Calu3 (cell line): ENCODE data around the gene SMLR1. TPM values are rescaled to one million over a fixed set of nuclear protein-coding genes. Genes with fewer than 3 reads are reported as not detected.

Experiments
- BruUV-seq: library from RNA; stranded (reverse); fragments of 400-500 nt; replicated peaks from 2 replicates; lab custom pipeline; 2021; lab: Mats Ljungman, UMichigan
- CTCF ChIA-PET: fragments of 300-600 bp; sonication (Branson Sonifier 250); formaldehyde crosslinking; loops from one replicate; lab custom pipeline; 2022; ENCODE audit warnings: antibody characterized with exemption; lab: Charles Lee
- DNase-seq: peaks from one replicate; pipeline ENCODE4 v3.0.0; 2022
- H3K27ac Mint-ChIP-seq: one replicate; pipeline ENCODE4 v1.8.0; 2022; ENCODE audit warnings: mixed read lengths; ENCODE audit not compliant: unreplicated experiment
- H3K27me3 Mint-ChIP-seq: one replicate; pipeline ENCODE4 v1.8.0; 2022; ENCODE audit warnings: mixed read lengths; ENCODE audit not compliant: unreplicated experiment
- H3K36me3 Mint-ChIP-seq: one replicate; pipeline ENCODE4 v1.8.0; 2022; ENCODE audit warnings: mild to moderate bottlenecking, moderate library complexity, mixed read lengths; ENCODE audit not compliant: insufficient read depth, unreplicated experiment
- H3K4me1 Mint-ChIP-seq: one replicate; pipeline ENCODE4 v1.8.0; 2022; ENCODE audit warnings: mild to moderate bottlenecking, low read depth, mixed read lengths; ENCODE audit not compliant: unreplicated experiment
- H3K4me3 Mint-ChIP-seq: one replicate; pipeline ENCODE4 v1.8.0; 2022; ENCODE audit warnings: mild to moderate bottlenecking, low read depth, moderate library complexity, mixed read lengths; ENCODE audit not compliant: unreplicated experiment
- H3K9me3 Mint-ChIP-seq: one replicate; pipeline ENCODE4 v1.8.0; 2022; ENCODE audit warnings: low read depth, mixed read lengths; ENCODE audit not compliant: unreplicated experiment
- intact Hi-C: fragments of 100-400 bp; cut with micrococcal nuclease; formaldehyde crosslinking; loops from one replicate; pipeline ENCODE4 v1.10.0; 2022; ENCODE audit not compliant: unreplicated experiment
- total RNA-seq: library from RNA; stranded (reverse); gene quantifications from 2 replicates; pipeline ENCODE4 v1.2.3, GENCODE V29; 2022
- TF ChIP-seq, protein P1 (sequence below): fragments of 200-600 bp; IDR thresholded peaks from one replicate; pipeline ENCODE4 v1.8.0; 2022; ENCODE audit warnings: antibody characterized with exemption; ENCODE audit not compliant: unreplicated experiment

Gene SMLR1
- total RNA-seq, 1 experiment from 2014 or later = not detected

GRCh38 chr6:130829333-130829910 lies 2.2 kb downstream of the SMLR1 start:
- no peaks in the 10 kb centered on the region for H3K9me3 Mint-ChIP-seq
- H3K27me3 Mint-ChIP-seq = no peaks in the 10 kb centered on the region
- H3K4me1 Mint-ChIP-seq = peaks cover 16% of the 10 kb centered on the region
- no peak for DNase-seq
- no peak overlapping the region for H3K27ac Mint-ChIP-seq
- no peaks in the 10 kb centered on the region for H3K36me3 Mint-ChIP-seq
- H3K4me3 Mint-ChIP-seq = no peak overlapping the region
- no TSS peak for BruUV-seq
- CTCF ChIA-PET = interaction anchor here (0.6 kb wide), 1 partner anchor 528 kb away, joined by 3 read pairs; no protein-coding TSS in a partner anchor
- TF ChIP-seq, protein P1, sequence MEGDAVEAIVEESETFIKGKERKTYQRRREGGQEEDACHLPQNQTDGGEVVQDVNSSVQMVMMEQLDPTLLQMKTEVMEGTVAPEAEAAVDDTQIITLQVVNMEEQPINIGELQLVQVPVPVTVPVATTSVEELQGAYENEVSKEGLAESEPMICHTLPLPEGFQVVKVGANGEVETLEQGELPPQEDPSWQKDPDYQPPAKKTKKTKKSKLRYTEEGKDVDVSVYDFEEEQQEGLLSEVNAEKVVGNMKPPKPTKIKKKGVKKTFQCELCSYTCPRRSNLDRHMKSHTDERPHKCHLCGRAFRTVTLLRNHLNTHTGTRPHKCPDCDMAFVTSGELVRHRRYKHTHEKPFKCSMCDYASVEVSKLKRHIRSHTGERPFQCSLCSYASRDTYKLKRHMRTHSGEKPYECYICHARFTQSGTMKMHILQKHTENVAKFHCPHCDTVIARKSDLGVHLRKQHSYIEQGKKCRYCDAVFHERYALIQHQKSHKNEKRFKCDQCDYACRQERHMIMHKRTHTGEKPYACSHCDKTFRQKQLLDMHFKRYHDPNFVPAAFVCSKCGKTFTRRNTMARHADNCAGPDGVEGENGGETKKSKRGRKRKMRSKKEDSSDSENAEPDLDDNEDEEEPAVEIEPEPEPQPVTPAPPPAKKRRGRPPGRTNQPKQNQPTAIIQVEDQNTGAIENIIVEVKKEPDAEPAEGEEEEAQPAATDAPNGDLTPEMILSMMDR = no peak
- intact Hi-C loops = no loop called here

- Mint-ChIP-seq H3K36me3 (no peaks in the 10 kb centered on the region), H3K4me1 (peaks cover 19% of the 10 kb centered on the region), H3K27ac (no peak overlapping the region), H3K4me3 (no peak overlapping the region), H3K9me3 (no peaks in the 10 kb centered on the region), H3K27me3 (no peaks in the 10 kb centered on the region)
- TF ChIP-seq, protein P1 = no peak
- CTCF ChIA-PET = no interaction called here
- no TSS peak for BruUV-seq
- intact Hi-C loops = no loop called here
- no peak for DNase-seq
Observed at GRCh38 chr6:130831607-130832006, 4.4 kb downstream of the SMLR1 start.

DNA sequence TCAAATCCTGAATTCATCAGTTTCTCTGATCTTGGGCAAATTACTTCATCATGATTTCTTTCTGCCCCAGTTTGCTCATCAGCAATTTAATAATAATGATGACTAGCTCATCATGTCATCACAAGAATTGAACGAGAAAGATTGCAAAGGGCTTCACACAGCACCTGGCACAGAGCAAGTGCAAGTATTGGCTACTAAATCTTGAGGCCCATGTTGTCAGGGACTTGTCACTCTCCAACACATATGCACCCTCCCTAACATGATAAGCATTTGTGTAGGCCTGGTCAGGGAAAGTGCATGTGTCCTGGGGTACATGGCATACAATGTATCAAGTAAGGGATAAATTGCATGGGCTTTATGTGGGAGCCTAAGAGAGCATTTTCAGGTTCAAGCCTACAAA lies 6.4 kb downstream of the SMLR1 start:
- TF ChIP-seq, protein P1 = no peak
- intact Hi-C loops = no loop called here
- H3K27me3 Mint-ChIP-seq = no peaks in the 10 kb centered on the region
- CTCF ChIA-PET = no interaction called here
- peaks cover 10% of the 10 kb centered on the region for H3K4me1 Mint-ChIP-seq
- H3K36me3 Mint-ChIP-seq = no peaks in the 10 kb centered on the region
- no peaks in the 10 kb centered on the region for H3K9me3 Mint-ChIP-seq
- no peak for DNase-seq
- BruUV-seq = no TSS peak
- H3K27ac Mint-ChIP-seq = no peak overlapping the region
- no peak overlapping the region for H3K4me3 Mint-ChIP-seq

DNA sequence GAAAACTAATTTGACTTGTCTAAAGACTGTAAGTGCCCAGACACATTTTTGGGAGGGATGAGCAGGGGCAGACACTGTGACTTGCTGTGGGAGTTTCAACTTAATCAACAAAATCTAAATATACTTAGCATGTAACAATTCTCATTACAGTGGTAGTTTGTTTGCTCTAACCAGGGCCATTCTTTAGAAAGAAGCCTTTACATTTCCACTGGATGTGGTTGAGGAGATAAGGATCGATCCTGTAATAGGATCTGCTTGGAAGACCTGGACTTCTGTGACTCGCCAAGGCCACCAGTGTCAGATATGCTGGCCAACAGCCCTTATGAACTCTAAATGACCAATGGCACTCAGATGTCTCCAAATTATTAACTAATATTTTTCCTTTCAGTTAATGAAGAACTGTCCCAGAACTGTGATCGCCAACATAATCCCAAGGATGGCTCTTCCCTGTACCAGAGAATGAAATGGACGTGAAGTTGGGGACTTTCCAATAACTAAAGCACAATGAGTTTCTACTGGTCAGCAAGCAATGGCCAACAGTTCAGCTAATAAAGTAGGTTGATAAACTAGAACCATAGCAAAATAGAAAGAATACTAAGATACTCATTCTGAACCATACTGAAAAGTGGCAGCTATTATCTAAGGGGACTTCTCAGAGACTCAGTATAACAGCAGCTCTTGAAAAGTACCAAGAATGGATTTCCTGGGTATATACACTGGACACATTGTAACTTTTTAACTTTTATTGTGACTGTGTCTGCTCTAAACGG lies 7.5 kb downstream of the SMLR1 start:
- no peak overlapping the region for H3K27ac Mint-ChIP-seq
- no TSS peak for BruUV-seq

More for the DNA sequence above, 7.5 kb downstream of the SMLR1 start:
- H3K27me3 Mint-ChIP-seq = no peaks in the 10 kb centered on the region
- H3K4me1 Mint-ChIP-seq = peaks cover 10% of the 10 kb centered on the region
- DNase-seq = no peak
- H3K36me3 Mint-ChIP-seq = no peaks in the 10 kb centered on the region
- TF ChIP-seq, protein P1 = no peak
- intact Hi-C loops = no loop called here
- H3K4me3 Mint-ChIP-seq = no peak overlapping the region
- CTCF ChIA-PET = interaction anchor here (0.6 to 0.7 kb wide), 2 partner anchors 27 to 132 kb away, joined by 3 to 4 read pairs; no protein-coding TSS in a partner anchor
- H3K9me3 Mint-ChIP-seq = no peaks in the 10 kb centered on the region
